ENCODE measurements around the gene HSF4. TPM values are rescaled to one million over a fixed set of nuclear protein-coding genes. Genes with fewer than 3 reads are reported as not detected.
A peak's percentile ranks its signal among the peaks of the same experiment; 100 is the strongest.

HSF4 gene
- total RNA-seq, 1 donor from 2014 or later = 62.9 TPM

DNA sequence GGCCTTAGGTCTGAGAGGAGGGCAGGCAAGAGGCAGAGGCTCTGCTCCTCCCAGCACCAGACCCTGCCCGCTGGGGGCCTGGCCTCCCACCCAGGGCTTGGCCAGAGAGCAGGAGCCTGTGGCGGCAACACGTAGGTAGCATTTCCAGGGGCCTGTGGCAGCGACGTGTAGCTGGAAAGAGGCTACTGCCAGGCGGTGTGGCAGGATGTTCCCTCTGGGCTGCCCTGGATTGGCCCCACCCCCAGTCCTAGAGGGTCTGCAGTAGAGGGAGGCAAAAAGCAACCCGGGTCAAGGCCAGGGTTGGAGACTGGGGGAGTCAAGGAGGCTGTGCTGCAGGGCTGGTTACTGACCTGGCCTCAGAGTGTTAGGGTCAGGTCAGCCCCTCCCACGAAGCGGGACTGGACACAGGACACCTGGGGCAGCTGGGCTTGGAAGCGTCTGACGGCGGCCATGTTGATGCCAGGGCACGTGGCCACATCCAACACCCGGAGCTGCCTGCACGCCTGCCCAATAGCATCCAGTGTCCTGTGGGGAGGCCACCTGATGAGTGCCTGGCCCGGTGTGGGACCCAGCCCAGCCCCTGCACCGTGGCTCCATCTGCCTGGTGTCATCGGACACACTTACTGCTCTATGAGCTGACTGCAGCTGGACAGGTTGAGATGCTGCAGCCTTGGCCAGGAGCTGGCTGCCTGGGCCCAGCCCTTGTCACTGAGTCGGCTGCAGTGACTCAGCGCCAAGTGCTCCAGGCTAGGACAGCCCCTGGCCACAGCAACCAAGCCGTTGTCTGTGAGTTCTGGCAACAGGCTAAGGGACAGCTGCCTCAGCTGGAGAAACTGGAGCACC is 42.9 kb downstream of the HSF4 start:
- DNase-seq (no peak), ATAC-seq (ENCODE audit: poor library complexity) (no peak)
- intact Hi-C loops (cut with DNase I) = no loop called here

DNA sequence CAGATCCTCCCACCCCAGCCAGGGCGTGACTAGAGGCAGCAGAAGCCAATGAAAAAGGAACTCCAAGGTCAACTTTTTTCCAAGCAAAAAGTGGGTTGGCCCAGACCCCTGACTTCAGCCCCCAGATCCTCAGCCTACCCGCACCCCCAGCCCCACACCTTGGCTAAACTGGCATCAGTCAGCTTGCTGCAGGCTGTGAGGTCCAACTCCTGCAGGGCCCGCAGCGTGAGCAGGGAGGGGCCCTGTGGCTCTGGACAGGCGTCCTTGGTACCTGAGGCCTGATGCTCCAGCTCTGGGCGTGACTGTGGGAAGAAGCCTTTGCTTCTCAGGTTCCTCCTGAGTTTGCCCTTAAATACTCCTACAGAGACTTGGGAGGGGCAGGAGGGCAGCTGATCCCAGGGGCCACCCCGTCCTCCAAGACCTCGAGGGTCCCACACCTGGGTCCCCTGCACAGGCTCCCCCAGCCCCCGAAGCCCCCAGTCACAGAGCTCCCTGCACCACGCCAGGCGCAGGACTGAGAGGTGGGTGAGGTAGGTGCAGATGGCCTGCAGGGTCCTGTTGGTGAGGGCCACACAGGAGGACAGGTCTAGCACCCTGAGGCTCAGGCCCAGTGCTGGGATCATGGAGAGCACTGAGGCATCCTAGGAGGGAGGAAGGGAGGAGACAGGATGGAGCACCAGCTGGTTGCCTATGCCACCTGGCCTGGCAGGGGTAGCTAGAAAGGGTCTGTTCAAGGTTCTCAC is 43.8 kb downstream of the HSF4 start:
- ATAC-seq (ENCODE audit: poor library complexity) (no peak), DNase-seq (no peak)
- intact Hi-C loops (cut with DNase I) = no loop called here

DNA sequence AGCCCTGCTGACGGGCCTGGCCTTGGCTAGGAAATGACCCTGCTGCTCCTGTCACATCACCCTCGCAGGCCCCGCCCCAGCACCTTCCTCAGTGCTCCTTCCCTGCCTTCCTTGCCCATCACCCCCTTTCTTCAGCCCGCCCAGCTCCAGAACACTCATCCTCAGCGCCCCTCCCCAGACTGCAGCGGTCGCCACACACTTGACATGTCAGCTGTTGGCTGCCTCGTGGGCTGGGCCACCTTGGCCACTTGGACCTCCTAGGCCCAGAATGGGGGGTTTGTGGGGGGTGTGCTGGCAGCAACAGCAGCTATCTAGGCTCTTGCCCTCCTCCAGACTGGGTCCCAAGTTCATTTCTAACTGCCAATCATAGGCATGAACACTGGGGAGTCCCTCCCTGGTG is 45.0 kb downstream of the HSF4 start:
- DNase-seq (no peak), ATAC-seq (ENCODE audit: poor library complexity) (no peak)
- intact Hi-C loops (cut with DNase I) = no loop called here

DNA sequence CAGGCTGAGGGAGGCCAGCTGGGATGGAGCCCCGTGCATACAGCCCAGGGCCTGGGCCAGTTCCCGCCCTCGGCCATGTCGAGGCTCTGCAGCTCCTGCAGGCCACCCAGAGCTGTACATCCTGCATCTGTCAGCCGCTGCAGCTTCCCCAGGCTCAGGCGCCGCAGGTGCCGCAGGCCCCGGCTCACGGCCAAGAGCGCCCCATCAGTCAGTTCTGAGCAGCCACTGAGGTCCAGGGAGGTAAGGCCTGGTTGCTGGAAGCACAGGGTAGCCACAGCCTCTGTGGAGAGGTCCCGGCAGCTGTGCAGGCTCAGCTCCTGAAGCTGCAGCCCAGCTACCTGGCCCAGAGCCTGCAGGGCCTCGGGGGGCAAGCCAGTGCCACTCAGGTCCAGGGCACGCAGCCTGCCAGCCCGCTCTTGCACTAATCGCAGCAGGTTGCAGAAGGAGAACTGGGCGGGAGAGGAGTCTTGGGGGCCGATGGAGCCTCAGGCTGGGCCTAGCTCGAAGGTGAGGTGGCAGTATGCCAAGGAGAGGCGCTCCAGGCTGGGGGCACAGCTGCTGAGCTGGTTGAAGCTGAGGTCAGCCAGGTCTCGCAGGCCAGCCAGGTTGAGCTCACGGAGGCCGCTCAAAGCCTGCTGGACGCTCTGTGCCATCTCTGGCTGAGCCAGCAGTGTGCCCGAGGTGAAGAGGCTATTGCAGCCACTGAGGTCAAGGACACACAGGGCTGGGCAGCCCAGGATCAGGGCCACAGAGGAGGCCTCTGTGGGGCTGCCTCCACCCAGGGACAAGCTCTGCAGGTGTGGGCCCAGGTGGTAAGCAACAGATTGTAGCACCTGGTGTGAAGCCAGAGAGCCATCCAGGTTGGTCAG is 45.8 kb downstream of the HSF4 start:
- intact Hi-C loops (cut with DNase I) = no loop called here
- ATAC-seq (ENCODE audit: poor library complexity) (no peak), DNase-seq (no peak)

DNA sequence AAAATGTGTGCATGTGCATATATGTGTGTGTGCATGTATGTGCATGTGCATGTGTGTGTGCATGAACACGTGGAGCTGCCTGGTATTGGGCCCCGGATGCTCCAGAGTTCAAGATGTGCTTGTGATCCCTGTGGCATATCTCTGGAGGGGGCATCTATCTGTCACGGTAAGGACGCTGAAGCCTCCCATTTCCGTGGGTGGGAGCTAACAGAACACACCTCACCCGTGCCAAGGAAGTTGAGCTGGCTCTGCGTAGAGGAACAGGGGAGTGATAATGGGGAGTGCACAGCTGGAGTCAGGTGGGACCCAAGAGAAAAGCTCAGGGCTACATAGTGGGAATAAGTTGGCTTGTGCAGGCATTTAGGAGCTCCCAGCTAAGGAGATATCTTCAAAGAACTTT is 47.1 kb downstream of the HSF4 start:
- intact Hi-C loops (cut with DNase I) = no loop called here
- DNase-seq (no peak), ATAC-seq (ENCODE audit: poor library complexity) (no peak)

DNA sequence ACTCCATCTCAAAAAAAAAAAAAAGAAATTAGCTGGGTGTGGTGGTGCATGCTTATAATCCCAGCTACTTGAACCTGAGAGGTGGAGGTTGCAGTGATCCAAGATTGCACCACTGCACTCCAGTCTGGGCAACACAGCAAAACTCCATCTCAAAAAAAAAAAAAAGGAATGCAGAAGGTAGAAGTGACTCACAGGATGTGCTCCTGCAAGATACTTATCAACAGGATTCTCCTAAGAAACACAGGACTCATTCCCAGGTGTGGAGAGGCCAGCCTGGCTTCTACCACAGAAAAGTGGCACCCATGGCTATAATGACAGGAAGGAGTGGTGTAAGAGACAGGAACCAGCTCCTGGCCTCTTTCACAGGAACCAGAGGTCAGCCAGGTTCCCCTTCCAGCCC is 48.2 kb downstream of the HSF4 start:
- intact Hi-C loops (cut with DNase I) = no loop called here
- DNase-seq (no peak), ATAC-seq (ENCODE audit: poor library complexity) (no peak)

DNA sequence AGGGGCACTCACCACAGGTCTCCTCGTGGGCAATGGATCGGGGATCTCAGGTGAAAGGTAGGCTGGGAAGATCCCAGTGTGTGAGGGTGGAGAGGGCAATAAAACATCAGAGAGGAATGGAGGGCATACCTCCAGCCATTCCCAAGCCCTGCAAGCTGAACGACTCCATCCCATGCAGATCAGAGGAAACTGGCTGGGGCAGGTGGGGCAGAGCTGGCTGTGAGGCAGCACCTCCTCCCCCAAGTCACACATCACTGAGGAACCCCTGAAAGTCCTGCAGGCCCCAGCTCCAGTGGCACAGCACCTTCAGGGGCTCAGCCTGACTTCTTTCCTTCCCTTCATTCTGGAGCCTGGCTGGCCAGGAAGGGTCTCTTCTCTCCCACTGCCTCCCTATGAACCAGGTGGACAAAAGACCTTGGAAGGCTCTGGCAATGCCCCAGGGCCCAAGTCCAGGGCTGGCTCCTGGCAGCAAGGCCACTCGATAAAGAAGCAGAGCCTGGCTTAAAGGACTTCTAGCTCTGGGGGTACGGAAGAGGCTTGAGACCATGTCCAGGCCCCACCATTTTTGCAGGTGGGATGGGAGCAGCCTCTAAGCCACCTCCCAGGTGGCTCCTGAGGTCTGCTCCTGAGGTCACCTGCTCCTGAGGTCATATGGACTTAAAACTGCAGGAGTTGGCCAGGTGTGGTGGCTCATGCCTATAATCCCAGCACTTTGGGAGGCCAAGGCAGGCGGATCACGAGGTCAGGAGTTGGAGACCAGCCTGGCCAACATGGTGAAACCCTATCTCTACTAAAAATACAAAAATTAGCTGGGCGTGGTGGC is 48.9 kb downstream of the HSF4 start:
- intact Hi-C loops (cut with DNase I) = no loop called here
- no peak for ATAC-seq (ENCODE audit: poor library complexity)
- DNase-seq = no peak

DNA sequence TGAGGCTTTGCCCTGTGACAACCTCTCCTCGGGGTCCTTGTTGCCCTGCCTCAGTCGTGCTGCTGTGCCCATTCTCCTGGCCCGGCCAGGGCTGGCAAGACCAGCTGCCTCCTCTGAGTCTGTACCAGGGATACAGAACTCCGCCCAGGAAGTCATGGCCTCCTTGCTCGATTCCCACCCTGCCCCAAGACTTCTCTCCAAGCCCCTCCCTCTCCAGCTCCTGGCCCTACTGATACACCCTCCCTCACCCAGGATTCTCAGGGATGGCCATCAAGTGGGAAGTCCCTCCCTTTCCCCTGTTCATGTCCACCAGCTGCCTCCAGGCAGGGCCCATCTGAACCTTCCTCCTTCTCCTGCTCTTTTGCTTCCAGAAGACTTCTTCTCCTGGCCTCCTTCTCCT is 51.2 kb downstream of the HSF4 start:
- DNase-seq (no peak), ATAC-seq (ENCODE audit: poor library complexity) (no peak)
- intact Hi-C loops (cut with DNase I) = no loop called here

DNA sequence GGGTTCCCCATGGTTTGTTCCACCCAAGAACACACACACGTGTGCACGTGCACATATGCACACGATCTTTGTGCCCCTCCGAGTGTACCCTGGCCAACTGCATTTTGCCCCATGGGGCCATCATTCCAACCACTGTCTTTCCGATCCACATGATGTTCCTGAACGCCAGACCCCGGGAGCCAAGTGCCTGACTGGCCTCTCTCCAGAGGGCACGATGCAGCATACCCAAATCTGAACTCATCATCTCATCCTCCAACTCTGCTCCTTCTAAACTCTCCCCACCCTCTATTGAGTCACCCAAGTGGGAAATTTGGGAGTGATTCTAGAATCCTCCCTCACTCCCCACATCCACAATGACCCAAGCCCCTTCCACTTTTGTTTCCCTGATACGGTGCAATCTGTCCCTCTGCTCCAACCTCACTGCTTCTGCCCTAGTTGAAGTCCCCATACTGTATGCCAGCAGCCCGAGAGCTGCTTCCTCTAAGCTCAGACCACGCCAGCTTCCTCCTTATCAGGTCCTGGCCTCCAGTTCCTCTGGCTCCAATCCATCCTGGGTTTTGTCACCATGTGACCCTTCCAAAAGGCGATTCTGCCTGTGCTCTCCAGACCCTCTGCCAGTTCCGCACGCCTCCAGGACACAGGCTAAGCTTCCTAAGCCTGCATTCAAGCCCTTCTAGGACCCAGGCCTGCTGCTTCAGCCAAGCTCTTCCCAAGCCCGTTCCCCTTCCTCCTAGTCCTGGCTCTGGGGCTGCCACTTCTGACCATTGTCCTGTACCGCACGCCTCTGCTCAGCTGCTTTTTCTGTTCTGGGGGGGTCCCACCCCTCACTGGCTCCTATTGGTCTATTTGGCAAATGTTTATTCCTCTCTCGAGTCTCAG is 52.3 kb downstream of the HSF4 start:
- peak; percentile 91 for ATAC-seq (ENCODE audit: poor library complexity)
- peak; percentile 78 for DNase-seq
- intact Hi-C loops (cut with DNase I) = no loop called here

Small RNA genes lying within 50 kb of the gene (microRNA-seq; reads per million reads assigned to microRNA genes)
- 111 reads per million, percentile 54 among the genes with 10 or more reads in this experiment for gene MIR328

Other genes starting within 250 kb of the HSF4 start
- 0.13 TPM for gene CDH16, start 245.9 kb upstream of the HSF4 start, total RNA-seq
- 95.4 TPM for gene RRAD, start 239.2 kb upstream of the HSF4 start, total RNA-seq
- gene CIAO2B, start 230.3 kb upstream of the HSF4 start, total RNA-seq = 103 TPM
- 114 TPM for gene CES2, start 229.2 kb upstream of the HSF4 start, total RNA-seq
- gene CES3, start 203.5 kb upstream of the HSF4 start, total RNA-seq = 2.0 TPM
- gene CES4A, start 176.2 kb upstream of the HSF4 start, total RNA-seq = 6.2 TPM
- 23.1 TPM for gene CBFB, start 135.6 kb upstream of the HSF4 start, total RNA-seq
- gene PHAF1, start 54.8 kb upstream of the HSF4 start, total RNA-seq = 11.7 TPM
- gene B3GNT9, start 13.7 kb upstream of the HSF4 start, total RNA-seq = 8.1 TPM
- 9.0 TPM for gene TRADD, start 4.8 kb upstream of the HSF4 start, total RNA-seq
- 9.5 TPM for gene FBXL8, start 4.8 kb upstream of the HSF4 start, total RNA-seq
- gene NOL3, start 5.8 kb downstream of the HSF4 start, total RNA-seq = 105 TPM
- gene MATCAP1, start 19.2 kb downstream of the HSF4 start, total RNA-seq = 7.7 TPM
- 2.3 TPM for gene EXOC3L1, start 25.4 kb downstream of the HSF4 start, total RNA-seq
- gene E2F4, start 27.4 kb downstream of the HSF4 start, total RNA-seq = 34.8 TPM
- gene ELMO3, start 34.4 kb downstream of the HSF4 start, total RNA-seq = 0.54 TPM
- gene TMEM208, start 62.4 kb downstream of the HSF4 start, total RNA-seq = 11.0 TPM
- gene FHOD1, start 82.7 kb downstream of the HSF4 start, total RNA-seq = 13.5 TPM
- gene SLC9A5, start 84.2 kb downstream of the HSF4 start, total RNA-seq = 0.83 TPM
- 0.89 TPM for gene PLEKHG4, start 114.8 kb downstream of the HSF4 start, total RNA-seq
- not detected for gene KCTD19, start 162.0 kb downstream of the HSF4 start, total RNA-seq
- gene LRRC36, start 162.1 kb downstream of the HSF4 start, total RNA-seq = not detected
- 8.9 TPM for gene TPPP3, start 228.8 kb downstream of the HSF4 start, total RNA-seq

Measured in Right ventricle myocardium superior (tissue), 1 donor.